Glomerular visceral epithelial cell (primary cell): Measurements from ENCODE around the gene DIAPH2.

Source experiments
- DNase-seq: peaks from one replicate; pipeline ENCODE4 v3.0.0-alpha.2; 2016; ENCODE audit errors: extremely low spot score

The DIAPH2 gene

DNA sequence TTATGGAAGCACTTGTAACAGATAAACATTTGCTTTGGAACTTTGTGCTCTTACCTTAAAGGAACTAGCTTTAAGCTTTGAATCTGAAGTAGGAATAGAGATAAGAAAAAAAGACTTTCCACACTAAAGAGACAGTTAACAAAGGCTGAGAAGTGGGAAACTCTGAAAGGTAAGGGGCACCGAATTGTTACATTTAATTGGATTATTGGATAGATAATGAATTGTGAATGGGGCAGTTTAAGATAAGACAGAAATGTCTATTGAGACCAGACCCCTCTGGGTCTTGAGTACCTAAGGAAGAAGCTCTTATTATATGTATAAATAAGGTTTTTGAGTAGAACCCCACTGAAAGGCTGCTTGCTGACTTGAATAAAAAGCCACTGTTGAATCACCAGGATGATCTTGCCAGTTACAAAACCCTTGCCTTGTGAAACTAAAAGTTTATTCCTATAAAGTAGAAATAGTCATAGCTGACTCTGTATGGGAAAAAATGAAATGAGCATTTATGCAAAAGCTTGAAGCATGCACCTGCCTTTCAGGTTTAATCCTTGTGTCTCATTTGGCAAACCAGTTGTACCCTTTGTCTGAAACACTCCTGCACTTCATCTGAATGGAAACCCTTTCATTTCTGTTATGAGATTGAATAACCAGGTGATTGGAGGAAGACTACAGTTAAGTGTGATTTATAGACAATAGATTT is 622.3 kb downstream of the DIAPH2 start:
- no peak for DNase-seq

DNA sequence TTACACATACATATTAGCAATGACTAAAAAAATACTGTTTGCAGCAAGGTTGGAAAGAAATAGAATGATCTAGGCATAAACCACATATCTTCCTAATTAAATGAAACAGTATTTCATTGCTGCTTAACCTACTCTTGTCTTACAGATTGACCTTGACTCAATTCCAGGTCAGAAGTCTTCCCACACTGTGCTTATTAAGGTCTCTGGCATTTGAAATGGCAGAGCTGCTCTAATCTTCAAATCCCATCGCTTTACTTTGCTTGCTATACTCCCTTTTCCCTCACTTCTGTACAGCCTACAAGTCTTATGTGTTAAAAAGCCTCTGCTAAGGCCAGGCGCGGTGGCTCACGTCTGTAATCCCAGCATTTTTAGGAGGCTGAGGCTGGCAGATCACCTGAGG is 623.5 kb downstream of the DIAPH2 start:
- no peak for DNase-seq

DNA sequence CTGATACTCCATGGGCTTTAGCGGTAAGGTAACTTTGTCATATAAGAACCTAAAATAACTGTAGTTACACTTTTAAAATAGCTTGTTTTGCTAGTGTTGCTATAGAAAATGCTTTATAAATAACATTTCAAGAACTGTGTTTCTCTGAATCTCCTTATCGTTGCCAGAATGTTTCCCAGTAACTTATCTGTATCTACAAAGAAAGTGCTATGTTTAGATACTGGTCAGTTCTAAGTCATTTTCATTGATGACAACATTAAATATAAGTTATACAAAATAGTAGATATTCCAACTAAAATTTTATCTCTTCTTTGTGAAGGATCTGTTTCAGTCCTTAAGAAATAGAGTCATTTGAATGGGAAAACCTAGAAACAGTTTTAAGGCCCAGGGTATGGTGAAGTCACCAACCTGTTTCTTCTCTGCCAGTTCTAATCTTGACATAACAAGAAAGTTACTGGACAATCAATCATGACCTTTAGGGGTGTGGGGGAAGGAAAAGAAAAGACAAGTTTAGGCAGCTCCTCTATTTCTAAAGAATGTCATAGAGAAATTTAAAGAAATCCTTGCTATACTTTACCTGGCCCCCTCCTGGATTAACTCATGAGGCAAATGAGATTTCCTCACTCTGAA is 625.0 kb downstream of the DIAPH2 start:
- no peak for DNase-seq

DNA sequence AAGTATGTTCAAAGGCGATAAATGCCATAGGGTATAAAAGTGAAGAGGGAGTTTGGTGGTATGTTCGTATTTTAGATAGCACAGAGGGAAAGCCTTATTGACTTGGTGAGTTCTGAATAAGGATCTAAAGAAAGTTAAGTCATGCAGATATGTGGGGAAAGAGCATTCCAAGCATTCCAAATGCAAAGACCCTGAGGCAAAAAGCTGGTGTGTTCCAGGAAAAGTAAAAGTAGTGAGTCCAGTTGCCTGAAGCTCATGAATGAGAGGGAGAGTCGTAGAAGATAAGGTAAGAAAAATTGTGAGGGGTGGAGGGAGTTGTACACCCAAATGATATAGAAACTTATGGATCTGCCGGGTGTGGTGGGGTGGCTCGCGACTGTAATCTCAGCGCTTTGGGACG is 625.7 kb downstream of the DIAPH2 start:
- no peak for DNase-seq

DNA sequence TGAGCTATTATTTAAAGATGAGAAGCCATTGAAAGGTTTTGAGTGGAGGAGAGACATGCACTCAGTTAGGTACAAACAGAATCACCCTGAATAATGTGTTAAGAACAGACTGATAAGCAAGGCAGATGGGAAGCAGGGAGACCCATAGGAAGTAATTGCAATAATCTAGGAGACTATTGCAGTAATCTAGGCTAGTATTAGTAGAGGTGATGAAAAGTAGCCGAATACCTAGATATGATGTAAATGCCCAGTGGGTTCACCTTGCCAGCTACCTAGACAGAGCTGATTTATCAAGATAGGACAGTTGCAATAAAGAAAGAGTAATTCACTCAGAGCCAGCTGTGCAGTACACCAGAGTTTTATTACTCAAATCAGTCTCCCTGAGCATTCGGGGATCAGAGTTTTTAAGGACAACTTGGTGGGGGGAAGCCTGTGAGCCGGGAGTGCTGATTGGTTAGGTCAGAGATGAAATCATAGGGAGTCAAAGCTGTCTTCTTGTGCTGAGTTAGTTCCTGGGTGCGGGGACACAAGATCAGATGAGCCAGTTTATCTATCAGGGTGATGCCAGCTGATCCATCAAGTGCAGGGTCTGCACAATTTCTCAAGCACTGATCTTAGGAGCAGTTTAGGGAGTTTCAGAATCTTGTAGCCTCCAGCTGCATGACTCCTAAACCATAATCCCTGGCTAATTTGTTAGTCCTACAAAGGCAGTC is 626.6 kb downstream of the DIAPH2 start:
- DNase-seq, result no peak

DNA sequence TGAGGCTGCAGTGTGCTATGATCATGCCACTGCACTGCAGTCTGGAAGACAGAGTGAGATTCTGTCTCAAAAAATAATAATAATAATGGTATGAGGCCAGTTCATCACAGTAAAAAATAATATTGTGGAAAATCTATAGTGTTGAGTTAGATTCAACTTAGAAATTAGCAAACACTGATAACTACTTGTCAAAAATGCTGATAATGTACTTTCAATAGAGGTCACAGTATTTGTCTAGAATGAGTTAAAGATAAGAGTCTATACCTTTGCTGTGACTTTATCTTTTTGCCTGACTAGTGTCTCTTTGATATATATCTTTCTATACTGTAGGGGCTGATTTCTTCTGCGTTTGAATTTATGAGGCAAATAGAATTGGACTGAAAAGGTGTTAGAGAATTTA is 629.7 kb downstream of the DIAPH2 start:
- DNase-seq, result no peak

DNA sequence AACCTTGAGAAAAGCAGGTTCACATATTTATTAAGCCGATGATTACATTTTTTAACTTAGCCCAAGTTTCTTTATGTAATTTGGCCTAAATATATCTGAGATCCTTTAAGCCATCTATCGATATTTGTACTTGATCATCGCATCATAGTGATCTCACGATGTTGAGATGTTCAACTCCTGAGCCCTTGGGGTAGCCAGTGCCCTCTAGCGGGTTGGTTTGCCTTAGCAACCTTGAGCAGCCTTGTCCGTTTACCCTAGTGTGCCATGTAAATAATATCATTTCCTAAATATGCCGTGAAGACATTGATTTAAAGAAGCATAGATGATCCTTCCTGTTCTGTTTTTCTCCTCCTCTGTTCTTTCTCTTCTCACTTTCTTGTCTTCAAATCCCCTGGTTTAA is 631.3 kb downstream of the DIAPH2 start:
- DNase-seq, result no peak

DNA sequence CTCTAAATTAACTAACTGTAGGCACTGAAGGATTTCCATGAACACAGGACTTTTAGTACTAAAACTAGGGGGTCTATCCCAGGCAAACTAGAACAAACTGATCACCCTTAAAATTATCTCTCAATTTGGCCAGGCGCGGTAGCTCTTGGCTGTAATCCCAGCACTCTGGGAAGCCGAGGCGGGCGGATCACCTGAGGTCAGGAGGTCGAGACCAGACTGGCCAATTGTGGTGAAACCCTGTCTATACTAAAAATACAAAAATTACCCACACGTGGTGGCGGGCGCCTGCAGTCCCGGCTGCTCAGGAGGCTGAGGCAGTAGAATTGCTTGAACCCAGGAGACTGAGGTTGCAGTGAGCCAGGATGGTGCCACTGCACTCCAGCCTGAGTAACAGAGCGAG is 635.7 kb downstream of the DIAPH2 start:
- DNase-seq, result no peak

DNA sequence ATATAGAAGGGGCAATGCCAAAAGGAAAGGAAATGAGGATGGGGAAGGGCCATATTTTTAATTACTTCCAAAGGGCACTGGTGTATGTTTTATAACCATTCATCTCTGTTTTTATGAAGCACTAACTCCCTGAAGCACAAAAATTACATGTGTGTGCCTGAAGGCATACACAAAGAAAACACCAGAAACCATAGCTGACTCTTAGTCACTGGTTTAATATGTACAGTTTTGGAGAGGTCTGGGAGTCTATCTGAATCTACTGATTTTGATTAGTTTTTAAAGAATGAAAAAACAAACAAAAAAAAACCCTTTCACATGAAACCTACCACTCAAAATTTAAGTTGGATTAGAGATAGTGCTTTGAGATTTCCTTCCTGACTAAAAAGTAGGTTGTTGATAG is 637.8 kb downstream of the DIAPH2 start:
- no peak for DNase-seq

DNA sequence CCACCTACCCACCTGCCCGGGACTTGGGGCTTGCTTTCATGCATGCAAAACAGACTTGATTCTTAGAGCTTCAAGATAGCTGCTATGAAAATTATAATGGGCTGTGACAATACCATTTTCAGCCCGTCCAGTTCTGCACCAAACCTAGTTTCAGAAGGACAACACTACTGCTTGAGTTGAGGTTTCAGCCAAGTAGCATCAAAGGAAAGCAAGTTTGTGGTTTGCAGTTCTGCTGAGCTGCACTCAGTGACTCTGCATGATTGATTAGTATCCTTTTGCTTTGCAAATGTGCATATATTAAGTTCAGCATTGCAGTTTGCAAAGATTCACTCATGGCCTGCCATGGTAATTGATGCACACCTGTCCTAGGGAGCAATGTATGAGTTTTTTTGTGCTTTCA is 641.8 kb downstream of the DIAPH2 start:
- DNase-seq, result no peak

DNA sequence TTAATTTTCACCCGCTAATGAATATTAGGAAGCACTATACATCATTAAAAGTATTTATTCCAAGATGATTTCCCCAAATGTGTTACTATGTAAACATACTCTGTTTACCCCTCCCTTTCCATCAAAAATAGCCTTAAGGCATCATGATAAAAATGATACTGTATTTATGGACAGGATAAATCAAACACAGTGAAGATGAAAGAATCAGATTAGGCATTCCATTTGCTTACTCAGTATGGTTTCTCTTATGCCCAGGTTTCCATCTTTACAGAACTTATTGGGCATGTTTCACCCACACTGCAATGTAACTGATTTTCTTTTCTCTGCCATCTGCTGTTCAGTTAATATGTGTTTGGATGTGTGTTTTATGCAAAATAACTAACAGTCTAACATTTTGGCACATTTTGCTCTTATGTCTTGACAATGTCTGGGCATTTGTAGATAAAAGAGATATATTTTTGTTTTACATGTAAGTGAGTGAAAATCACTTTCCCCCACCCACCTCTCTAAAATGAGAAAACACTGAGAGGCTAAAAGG is 644.3 kb downstream of the DIAPH2 start:
- no peak for DNase-seq

DNA sequence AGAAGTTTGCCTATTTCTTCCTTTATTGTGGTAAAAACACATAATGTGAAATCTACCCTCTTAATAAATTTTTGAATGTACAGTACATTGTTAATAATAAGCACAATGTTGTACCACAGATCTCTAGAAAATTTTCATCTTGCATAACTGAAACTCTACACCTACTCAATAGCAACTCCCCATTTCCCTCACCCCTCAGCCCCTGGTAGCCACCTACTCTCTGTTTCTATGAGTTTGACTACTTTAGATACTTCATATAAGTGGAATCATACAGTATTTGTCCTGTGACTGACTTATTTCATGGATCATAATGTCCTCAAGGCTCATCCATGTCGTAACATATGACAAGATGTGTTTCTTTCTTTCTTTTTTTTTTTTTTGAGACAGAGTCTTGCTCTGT is 645.5 kb downstream of the DIAPH2 start:
- DNase-seq, result no peak

DNA sequence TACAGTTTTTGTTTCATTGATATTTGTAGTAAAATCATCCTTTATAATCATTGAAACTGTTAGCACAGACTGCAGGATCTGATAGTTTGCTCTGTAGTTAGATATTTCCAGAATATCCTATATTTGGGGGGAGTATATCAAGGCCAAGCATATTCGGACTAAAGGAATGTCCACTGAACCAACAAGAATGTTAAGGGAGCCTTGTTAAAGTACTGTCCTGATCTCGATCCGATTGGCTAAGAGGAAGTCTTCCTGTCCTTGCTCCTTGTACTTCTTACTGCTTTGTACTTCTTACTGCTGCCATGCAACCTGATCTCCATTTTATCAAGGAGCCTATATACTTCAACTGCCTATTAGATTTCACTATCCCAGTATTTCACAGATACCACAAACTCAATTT is 648.3 kb downstream of the DIAPH2 start:
- DNase-seq, result no peak

DNA sequence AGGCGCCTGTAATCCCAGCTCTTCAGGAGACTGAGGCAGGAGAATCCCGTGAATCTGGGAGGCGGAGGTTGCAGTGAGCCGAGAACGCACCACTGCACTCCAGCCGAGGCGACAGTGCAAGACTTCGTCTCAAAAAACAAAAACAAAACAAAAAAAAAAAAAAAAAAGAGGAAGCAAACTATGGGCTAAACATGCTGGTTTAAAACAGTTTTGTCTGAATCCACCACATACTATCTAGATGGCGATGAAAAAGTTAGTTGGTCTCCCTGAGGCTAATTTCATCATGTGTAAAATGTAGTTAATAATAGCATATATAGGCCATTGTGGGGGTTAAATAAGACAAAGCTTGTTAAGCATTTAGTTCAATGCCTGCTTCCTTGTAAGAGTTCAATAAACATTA is 650.2 kb downstream of the DIAPH2 start:
- DNase-seq, result no peak

DNA sequence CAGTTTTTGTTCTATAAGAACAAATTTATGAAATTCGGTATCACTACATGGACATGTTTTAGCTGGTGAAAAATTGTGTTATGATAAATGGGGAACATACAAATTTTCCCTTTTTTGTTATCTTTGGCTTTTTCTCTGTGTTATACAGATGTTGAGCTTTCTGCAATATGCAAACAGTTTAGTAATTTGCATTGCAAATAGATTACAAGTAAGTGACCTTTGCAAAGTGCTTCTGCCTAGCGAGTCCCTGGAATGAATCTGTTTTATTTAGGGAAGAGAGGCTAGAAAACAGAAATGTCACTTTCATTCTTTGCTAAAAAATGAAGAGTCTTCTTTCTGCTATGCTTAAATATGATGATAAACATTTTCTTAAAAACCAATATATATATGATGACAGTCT is 660.1 kb downstream of the DIAPH2 start:
- DNase-seq, result no peak

DNA sequence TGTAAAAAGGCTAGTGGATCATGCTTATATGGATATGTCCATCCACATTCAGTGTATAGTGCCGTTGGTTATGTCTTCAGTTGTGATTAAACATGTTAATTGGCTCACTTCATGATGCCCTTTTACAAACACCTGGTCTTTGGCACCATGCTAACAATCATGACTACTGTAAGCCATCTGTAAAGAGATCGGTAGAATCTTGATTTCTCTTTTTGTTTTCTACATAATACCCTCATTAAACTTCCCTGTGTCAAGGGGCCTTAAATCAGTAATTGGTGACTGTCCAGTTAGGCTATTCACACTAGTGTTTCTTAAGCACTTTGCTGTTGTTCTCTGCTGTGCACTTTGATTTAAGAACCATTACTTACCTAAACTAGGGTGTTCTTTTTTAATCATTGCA is 674.3 kb downstream of the DIAPH2 start:
- no peak for DNase-seq

DNA sequence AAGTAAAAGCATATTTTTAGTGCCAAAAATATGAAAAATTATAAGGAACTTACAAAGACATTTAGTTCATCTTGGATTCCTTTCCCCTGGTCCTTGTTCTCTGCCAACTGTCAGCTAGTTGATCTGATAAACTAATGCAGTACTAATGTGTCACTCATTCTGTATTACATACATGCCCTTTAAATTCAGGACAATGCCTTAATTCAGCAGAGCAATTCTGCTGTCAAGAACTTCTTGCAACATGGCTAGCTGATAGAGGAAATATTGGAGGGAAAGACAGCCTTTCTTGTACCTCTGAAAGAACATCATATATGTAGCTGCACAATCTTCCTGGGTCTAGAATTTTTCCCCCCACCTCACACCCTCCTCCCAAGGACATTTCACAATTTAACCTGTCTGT is 679.2 kb downstream of the DIAPH2 start:
- DNase-seq, result no peak

DNA sequence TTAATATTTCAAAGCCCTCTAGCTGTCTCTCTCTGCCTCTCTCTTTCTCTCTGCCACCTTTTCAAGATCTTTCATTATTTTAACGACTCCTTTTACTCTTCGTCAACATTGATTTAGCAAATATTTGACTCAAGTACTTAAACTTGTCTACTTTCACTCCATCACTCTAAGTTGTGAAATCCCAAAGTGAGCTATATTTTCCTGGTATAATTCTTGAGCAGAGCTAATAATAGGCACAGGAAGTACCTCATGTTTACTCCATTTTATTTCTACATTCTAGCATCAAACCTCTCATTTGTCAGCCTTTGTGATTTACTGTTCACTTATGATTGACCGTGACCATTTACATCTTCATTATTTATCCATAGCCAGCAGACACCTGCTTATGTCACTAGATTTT is 681.6 kb downstream of the DIAPH2 start:
- no peak for DNase-seq

DNA sequence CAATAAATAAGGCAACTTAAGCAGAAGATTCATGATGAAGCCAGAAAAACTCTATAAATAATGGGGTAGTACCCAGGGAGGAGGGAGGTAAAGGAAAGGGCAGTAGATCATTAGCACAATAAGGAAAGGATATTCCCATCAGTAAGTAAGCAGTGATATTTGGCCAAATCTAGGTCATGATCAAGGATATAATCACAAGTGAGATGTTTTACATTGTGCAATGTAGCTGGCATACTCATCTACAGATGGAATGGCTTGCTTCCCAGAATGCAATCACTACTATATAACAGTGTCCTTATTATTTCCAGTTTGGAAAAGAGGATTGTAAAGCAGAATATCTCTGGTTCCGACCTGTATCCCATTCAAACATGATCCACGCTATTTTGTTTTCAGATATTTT is 682.5 kb downstream of the DIAPH2 start:
- DNase-seq, result no peak

DNA sequence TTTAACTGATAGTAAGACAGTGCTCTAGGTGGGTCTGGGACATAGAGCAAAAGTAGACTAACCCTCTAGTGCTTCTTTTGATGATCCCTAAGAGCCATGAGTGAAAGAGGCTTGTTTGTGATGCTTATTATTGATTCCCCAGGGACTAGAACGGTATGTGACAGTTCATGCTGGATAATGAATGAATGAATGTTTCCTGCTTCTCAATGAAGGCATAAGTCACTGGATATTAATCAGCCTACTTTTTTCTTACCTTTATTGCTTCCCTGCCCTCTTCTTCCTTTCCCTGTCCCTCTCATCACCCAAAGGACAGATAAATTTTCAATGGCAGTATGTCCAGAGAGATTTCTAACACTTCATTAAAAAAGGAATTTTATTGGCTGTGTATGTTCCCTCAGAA is 685.3 kb downstream of the DIAPH2 start:
- no peak for DNase-seq

DNA sequence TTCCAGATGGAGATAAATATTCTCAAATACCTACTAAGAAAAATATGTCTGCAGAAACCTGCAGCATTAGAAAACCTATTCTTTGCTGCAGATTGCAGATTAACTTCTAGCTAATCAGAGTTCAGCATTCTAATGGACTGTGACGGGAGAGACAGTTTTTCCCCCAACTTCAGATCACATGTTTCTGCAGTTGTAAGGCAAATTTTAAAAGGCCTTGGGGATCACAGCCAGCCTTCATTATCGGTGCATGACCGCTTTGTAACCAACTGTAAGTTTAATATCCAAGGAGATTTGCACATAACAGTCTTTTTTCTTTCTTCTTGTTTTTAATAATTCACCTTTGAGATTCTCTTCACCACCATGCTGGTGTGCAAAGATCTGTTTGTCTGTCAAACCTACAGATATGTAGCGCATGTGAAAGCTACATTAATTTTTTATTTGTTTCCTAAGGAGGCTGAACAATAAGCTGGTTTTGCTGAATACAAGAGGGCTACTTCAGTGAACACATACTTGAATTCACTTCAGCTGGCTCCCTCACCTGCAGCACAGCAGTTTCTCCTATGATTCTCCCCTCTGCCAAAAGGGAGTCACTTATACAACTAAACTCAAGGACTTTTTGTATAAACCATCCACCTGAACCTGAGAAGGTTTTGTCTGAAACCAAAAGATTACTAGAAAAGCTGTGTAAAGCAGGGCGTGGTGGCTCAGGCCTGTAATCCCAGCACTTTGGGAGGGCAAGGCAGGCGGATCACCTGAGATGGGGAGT is 687.5 kb downstream of the DIAPH2 start:
- no peak for DNase-seq

DNA sequence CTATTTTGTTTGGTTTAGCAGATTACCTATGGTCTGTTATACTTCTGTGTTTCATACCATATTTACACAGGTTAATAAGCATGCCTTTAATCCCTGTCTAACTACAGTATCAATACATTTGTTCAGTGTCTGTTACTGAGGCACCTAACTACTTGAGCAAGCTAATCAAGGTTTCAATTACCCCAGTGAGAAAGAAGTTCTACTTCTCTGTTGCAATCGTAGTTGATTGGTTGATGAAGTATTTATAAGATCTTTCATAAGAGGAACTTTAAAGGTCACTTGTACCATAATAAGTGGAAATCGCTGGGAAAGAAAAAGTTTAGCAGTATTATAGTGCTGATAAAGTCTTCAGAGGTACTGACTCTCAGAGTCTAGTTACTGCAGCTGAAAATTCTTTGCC is 689.6 kb downstream of the DIAPH2 start:
- no peak for DNase-seq
